Stimulated activated naive B cell treated with anti-CD40 and anti-IgM and Interleukin-4, amounts not matched to agents 10 μg/mL and 1 μg/mL and 100 μg/mL, for 72 hours (primary cell): Measurements from ENCODE around the gene DEGS1.
"Not testable (repeated sequence)": the region's sequence is repeated elsewhere in the genome, so short reads cannot be mapped to it uniquely, and the experiment has no call there.

ENCODE experiments used
- ATAC-seq, 2 donors: fragments of 150-1000 bp; cut with Tn5 transposase; replicated peaks; 2 replicates each; pipeline ENCODE4 v1.10.0; 2021; ENCODE audit warnings: moderate library complexity in 1 of 2
- DNase-seq: peaks from one replicate; pipeline ENCODE4 v3.0.0; 2021
- H3K27ac Mint-ChIP-seq: one replicate; pipeline ENCODE4 v1.8.0; 2022; ENCODE audit warnings: mild to moderate bottlenecking, mixed read lengths
- H3K27me3 Mint-ChIP-seq, 2 donors: one replicate each; pipeline ENCODE4 v1.8.0; 2022; ENCODE audit warnings: mixed read lengths in 2 of 2
- H3K36me3 Mint-ChIP-seq, 2 donors: one replicate each; pipeline ENCODE4 v1.8.0; 2022; ENCODE audit warnings: mixed read lengths in 2 of 2, mild to moderate bottlenecking in 1 of 2
- H3K4me1 Mint-ChIP-seq, 2 donors: one replicate each; pipeline ENCODE4 v1.8.0; 2022; ENCODE audit warnings: mixed read lengths in 2 of 2, mild to moderate bottlenecking in 1 of 2
- H3K4me3 Mint-ChIP-seq, 2 donors: one replicate each; pipeline ENCODE4 v1.8.0; 2022; ENCODE audit warnings: mild to moderate bottlenecking in 2 of 2, mixed read lengths in 2 of 2, moderate library complexity in 1 of 2
- H3K9me3 Mint-ChIP-seq, 2 donors: one replicate each; pipeline ENCODE4 v1.8.0; 2022; ENCODE audit warnings: mixed read lengths in 2 of 2, mild to moderate bottlenecking in 1 of 2

Gene DEGS1

DNA sequence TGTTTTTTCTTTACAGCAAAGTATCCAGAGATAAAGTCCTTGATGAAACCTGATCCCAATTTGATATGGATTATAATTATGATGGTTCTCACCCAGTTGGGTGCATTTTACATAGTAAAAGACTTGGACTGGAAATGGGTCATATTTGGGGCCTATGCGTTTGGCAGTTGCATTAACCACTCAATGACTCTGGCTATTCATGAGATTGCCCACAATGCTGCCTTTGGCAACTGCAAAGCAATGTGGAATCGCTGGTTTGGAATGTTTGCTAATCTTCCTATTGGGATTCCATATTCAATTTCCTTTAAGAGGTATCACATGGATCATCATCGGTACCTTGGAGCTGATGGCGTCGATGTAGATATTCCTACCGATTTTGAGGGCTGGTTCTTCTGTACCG, 6.5 kb downstream of the DEGS1 start:
- H3K27ac Mint-ChIP-seq, result peak overlapping the region; percentile 20
- H3K4me1 Mint-ChIP-seq, result peaks cover 19 to 40% of the 10 kb centered on the region in 2 donors
- no peak for ATAC-seq
- peaks cover 33 to 52% of the 10 kb centered on the region in 2 donors for H3K36me3 Mint-ChIP-seq
- H3K4me3 Mint-ChIP-seq, result no peak overlapping the region
- H3K27me3 Mint-ChIP-seq, result no peaks in the 10 kb centered on the region
- no peaks in the 10 kb centered on the region for H3K9me3 Mint-ChIP-seq
- DNase-seq, result no peak

DNA sequence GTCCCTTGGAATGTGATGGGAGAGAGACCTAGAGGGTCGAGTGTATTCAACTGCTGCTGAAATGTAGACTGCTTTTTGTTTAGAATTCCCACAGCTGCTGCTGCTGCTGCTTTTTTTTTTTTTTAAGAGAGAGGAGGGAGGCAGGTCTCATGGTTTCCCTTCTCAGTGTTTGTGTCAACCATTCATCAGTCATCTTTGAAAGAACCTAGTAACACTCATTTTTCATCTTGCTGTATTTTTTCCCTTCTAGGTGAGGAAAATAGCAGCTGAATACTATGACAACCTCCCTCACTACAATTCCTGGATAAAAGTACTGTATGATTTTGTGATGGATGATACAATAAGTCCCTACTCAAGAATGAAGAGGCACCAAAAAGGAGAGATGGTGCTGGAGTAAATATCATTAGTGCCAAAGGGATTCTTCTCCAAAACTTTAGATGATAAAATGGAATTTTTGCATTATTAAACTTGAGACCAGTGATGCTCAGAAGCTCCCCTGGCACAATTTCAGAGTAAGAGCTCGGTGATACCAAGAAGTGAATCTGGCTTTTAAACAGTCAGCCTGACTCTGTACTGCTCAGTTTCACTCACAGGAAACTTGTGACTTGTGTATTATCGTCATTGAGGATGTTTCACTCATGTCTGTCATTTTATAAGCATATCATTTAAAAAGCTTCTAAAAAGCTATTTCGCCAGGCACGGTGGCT, 9.2 kb downstream of the DEGS1 start:
- no peak overlapping the region for H3K4me3 Mint-ChIP-seq
- ATAC-seq (peak; percentile 80 to 86), DNase-seq (no peak)
- peaks cover 12 to 24% of the 10 kb centered on the region in 2 donors for H3K4me1 Mint-ChIP-seq
- H3K9me3 Mint-ChIP-seq, result no peaks in the 10 kb centered on the region
- peaks cover 25 to 38% of the 10 kb centered on the region in 2 donors for H3K36me3 Mint-ChIP-seq
- no peaks in the 10 kb centered on the region for H3K27me3 Mint-ChIP-seq
- H3K27ac Mint-ChIP-seq, result peak overlapping the region; percentile 31

DNA sequence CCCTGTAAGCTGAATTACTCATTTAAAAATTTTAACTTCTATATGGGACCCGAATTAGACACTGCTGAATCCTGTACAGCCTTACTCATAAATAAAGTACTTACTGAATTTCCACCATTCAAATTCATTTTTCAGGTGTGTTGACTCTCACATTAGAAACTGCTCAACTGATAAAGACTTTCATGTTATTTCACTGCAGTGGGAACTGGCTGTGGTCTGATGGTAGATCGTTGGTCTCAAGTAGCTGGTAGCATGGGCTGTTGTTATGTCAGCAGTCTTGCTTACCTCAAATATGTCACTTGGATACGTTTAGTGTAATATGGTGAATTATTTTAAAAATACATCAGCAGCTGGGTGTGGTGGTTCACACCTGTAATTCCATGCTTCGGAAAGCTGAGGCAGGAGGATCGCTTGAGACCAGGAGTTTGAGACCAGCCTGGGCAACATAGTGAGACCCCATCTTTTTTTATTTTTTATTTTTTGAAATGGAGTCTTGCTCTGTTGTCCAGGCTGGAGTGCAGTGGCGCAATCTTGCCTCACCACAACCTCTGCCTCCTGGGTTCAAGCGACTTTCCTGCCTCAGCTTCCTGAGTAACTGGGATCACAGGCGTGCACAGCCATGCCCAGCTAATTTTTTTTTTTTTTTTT, 10.4 kb downstream of the DEGS1 start:
- no peak for ATAC-seq
- Mint-ChIP-seq H3K27ac (no peak overlapping the region), H3K36me3 (peaks cover 25 to 36% of the 10 kb centered on the region in 2 donors)

DNA sequence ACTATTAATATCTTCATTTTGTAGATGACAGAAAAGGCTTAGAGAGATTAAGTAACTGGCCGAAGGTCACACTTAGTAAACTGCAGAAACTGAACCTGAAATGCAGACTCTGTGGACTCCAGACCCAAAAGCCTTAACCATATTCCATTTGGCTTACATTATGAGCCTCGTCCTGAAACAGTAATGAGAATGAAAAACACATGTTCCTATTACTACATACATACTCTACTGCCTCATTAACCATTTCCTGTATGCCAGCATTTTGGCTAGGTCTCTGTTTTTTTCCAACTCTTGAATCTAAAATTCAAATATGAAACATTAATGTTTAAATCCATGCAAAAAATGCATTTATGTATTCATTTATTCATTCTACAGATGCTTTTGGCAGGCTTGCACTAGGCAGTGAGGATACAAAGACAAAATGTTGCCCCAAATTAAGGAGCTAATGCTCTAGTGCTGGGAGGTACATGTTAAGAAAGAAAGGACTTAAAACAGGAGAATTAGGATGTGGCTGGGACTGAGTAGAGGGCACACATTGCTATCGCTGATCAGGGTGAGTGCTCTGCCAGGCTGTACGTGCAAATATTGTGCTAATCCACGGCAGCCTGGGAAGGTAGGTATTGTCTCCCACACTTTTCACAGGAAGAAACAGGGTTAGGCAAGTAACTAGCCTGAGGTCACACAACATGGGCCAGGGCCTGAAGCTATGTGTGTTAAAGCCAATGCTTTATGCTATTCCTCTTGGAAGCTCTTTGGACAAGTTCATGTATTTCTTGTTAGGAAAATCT, 14.0 kb downstream of the DEGS1 start:
- Mint-ChIP-seq H3K36me3 (peaks cover 21 to 27% of the 10 kb centered on the region in 2 donors), H3K27me3 (no peaks in the 10 kb centered on the region), H3K9me3 (no peaks in the 10 kb centered on the region), H3K4me3 (no peak overlapping the region), H3K4me1 (peaks cover 19 to 33% of the 10 kb centered on the region in 2 donors), H3K27ac (no peak overlapping the region)
- no peak for DNase-seq
- no peak for ATAC-seq

More for the DNA sequence above, 10.4 kb downstream of the DEGS1 start:
- H3K9me3 Mint-ChIP-seq, result no peaks in the 10 kb centered on the region
- no peak overlapping the region for H3K4me3 Mint-ChIP-seq
- no peak for DNase-seq
- no peaks in the 10 kb centered on the region for H3K27me3 Mint-ChIP-seq
- peaks cover 13 to 26% of the 10 kb centered on the region in 2 donors for H3K4me1 Mint-ChIP-seq

DNA sequence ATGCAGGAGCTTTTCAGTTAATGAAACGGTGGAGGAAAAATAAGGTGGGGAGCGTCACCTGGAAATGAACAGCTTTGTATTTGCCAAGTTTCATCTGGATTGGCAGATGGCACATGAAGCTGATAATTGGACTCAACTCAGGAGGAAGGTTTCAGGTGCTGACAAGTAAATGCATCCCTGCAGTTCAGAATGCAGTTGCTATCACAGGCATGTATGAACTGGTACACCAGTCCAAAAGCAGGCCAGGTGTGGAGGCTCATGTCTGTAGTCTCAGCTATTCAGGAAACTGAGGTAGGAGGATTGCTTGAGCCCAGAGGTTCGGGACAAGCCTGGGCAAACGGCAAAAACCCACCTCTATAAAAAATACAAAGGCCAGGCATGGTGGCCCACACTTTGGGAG, 15.5 kb downstream of the DEGS1 start:
- Mint-ChIP-seq H3K4me3 (no peak overlapping the region), H3K27me3 (no peaks in the 10 kb centered on the region), H3K36me3 (peaks cover 19 to 23% of the 10 kb centered on the region in 2 donors), H3K4me1 (peaks cover 22 to 37% of the 10 kb centered on the region in 2 donors), H3K9me3 (no peaks in the 10 kb centered on the region), H3K27ac (no peak overlapping the region)
- DNase-seq (no peak), ATAC-seq (no peak)

DNA sequence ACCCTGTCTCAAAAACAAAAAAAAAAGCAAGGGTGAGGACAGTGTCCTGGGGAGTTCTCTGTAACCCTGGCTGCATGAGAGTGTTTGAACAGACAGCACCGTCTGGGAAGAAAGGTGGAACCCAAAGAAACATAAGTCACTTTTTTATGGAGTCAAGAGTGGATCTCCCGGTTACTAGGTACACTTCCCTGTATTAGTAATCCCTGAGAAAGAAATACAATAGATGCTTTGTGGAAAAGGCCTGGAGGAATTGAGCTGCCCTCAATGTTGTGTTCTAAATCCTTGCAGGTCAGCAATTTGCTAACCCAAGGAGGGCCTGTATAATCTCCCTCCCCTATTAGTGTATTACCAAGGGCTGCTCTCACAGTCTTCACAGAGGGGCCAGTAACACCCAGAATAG, 16.6 kb downstream of the DEGS1 start:
- Mint-ChIP-seq H3K4me1 (peaks cover 28 to 45% of the 10 kb centered on the region in 2 donors), H3K4me3 (no peak overlapping the region), H3K27ac (no peak overlapping the region)

DNA sequence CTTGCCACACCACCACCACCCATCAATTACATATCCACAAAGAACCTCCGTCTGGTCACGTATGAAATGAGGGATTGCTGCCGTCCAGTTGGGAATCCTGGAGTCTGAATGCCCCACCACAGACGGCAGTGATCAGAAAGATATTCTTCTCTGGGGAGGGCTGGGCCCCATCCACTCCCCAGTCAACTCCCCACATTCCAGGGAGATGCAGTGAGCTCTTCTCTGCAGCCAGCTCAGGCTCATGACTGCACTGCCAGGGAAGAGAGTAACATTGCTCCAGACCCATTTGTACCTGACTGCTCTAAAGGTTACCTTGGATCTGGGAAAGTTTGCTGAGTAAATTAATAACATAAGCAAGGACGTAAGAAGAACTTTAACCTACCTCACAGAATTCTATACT, 18.3 kb downstream of the DEGS1 start:
- Mint-ChIP-seq H3K27ac (no peak overlapping the region), H3K36me3 (peaks cover 3 to 9% of the 10 kb centered on the region in 2 donors), H3K4me1 (peaks cover 34 to 48% of the 10 kb centered on the region in 2 donors), H3K4me3 (no peak overlapping the region), H3K9me3 (no peaks in the 10 kb centered on the region), H3K27me3 (no peaks in the 10 kb centered on the region)
- DNase-seq, result no peak
- ATAC-seq, result no peak

More for the DNA sequence above, 16.6 kb downstream of the DEGS1 start:
- DNase-seq (no peak), ATAC-seq (no peak)
- Mint-ChIP-seq H3K9me3 (no peaks in the 10 kb centered on the region), H3K27me3 (no peaks in the 10 kb centered on the region), H3K36me3 (peaks cover 13 to 15% of the 10 kb centered on the region in 2 donors)

DNA sequence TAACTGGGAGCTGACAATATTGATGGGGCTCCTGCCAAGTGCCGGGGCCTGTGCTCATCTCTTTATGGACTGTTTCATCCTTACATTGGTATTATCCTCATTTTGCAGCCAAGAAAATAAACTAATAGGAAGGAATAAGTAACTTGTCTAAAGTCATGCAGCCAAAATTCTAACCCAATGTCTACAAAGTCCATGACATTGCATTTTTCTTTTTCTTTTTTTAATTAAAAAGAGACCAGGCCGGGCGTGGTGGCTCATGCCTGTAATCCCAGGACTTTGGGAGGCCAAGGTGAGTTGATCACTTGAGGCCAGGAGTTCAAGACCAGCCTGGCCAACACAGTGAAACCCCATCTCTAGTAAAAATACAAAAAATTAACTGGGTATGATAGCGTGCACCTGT, 18.8 kb downstream of the DEGS1 start:
- Mint-ChIP-seq H3K36me3 (peaks cover 3 to 9% of the 10 kb centered on the region in 2 donors), H3K4me1 (peaks cover 34 to 48% of the 10 kb centered on the region in 2 donors), H3K27ac (no peak overlapping the region), H3K27me3 (no peaks in the 10 kb centered on the region), H3K4me3 (no peak overlapping the region), H3K9me3 (no peaks in the 10 kb centered on the region)
- DNase-seq, result no peak
- ATAC-seq, result no peak

DNA sequence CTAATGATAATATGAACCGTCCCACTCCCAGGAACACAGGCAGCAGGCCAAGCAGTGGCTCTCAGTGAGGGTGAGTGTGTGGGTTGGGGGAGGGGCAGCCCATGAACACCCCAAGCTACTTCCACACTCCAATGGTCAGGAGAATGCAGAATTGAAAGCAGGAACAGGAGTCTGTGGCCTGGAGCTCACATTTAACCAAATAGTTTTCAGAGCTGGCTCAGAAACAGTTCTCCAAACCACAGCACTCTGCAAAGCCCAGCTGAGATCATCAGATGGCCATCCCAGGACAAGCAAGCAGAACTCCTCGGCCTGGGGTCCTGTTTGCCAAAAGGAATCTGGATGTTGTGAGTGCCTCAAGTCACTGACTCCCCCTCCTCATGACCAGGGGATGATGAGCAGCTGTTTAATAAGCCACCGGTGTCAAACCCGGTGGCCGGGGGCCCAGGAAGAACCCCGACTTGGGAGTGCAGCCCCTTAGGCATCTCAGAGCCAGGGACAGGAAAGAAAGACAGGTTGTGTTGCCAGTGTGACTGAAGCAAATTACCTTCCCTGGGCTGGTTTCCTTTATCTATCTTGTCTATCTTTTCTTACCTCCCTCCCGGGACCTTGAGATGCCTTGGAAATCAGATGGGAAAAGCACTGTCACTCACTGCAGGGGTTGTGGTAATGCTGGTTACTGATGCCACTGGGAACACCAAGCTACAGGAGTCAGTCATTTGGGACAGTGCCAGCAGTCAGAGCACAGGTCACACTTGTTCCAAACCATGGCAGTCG, 20.4 kb downstream of the DEGS1 start:
- ATAC-seq (peak; percentile 87 to 91), DNase-seq (peak; percentile 69)
- H3K27me3 Mint-ChIP-seq, result no peaks in the 10 kb centered on the region
- H3K4me1 Mint-ChIP-seq, result peaks cover 34 to 44% of the 10 kb centered on the region in 2 donors
- no peaks in the 10 kb centered on the region for H3K9me3 Mint-ChIP-seq
- H3K27ac Mint-ChIP-seq, result peak overlapping the region; percentile 42
- H3K4me3 Mint-ChIP-seq, result peak overlapping the region; percentile 46 to 67
- H3K36me3 Mint-ChIP-seq, result peaks cover 3 to 6% of the 10 kb centered on the region in 2 donors

DNA sequence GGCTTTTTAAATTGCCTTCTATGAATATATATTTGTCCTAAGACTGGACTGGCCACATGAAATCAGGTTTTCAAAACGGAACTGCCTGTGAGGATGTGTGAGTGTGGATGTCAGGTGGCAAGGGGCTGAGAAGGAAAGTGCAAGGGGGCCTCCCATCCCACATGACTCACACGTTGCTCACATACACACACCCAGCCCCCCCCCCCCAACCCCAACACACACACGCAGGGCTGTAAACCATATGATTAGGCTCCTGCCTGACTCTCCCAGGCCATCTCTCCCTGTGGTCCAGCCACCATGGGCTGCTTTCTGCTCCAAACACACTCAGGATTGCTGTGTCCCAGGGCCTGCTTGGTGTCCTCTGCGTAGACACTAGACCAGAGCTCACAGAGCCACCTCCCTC, 22.4 kb downstream of the DEGS1 start:
- Mint-ChIP-seq H3K27ac (peak overlapping the region; percentile 92), H3K27me3 (no peaks in the 10 kb centered on the region), H3K36me3 (peaks cover 3 to 6% of the 10 kb centered on the region in 2 donors), H3K9me3 (no peaks in the 10 kb centered on the region), H3K4me1 (peaks cover 36 to 48% of the 10 kb centered on the region in 2 donors), H3K4me3 (peak overlapping the region; percentile 77 to 85)
- DNase-seq (peak; percentile 20), ATAC-seq (peak; percentile 60 to 63)

DNA sequence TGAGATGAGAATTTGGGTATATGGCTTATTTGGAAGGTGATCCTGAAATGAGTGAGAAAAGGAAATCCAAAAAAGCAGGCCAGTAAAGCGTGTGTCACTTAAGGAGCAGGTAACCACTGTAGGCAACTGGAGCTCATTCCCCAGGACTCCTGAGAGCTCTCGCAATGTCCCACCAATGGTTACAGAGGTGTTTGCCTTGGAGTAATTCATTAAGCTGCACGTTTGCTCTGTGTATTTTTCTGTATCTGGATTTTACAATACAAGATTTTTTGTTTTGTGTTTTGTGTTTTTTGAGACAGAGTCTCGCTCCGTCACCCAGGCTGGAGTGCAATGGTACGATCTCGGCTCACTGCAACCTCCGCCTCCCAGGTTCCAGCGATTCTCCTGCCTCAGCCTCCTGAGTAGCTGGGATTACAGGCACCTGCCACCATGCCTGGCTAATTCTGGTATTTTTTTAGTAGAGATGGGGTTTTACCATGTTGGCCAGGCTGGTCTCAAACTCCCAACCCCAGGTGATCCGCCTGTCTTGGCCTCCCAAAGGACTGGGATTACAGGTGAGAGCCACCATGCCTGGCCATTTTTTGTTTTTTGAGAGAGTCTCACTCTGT, 23.0 kb downstream of the DEGS1 start:
- ATAC-seq, H3K36me3 Mint-ChIP-seq: not testable (repeated sequence)
- H3K4me3 Mint-ChIP-seq, result peak overlapping the region; percentile 77 to 85

DNA sequence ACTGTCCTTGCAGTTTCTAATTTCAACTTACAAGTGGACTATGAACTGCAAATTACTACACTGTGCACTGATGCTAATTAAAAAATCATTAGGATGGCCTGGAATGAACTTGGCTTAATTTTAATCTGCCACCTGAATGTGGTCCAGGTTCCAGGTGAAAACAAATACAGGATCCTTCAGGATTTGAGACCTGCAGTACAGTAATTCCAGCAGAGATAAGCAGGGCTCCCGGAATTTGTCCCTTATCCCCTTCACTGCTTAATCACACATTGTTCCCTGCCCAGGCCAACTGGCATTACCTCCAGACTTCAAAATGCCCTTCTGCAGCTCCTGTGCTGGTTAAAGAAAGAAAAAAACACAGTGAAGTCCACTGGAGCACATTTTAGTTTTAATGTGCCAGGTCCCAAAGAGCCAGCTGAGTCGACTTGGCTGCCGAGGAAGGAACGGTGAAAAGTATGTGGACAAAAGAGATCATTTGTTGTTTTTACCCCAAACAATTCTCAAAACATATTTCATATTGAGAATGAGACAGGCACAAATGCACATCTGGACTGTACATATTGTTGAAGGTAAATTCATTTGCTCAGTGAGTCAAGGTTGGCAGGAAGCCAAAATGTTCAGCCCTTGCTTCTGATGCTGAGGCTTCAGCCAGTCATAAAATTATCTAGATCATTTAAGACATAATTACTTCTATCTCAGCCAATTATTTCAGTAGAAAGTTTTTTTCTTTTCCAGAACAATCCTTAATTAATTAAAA, 28.3 kb downstream of the DEGS1 start:
- H3K4me1 Mint-ChIP-seq, result peaks cover 14 to 32% of the 10 kb centered on the region in 2 donors
- no peaks in the 10 kb centered on the region for H3K27me3 Mint-ChIP-seq
- H3K9me3 Mint-ChIP-seq, result no peaks in the 10 kb centered on the region
- H3K4me3 Mint-ChIP-seq, result no peak overlapping the region
- no peak for DNase-seq
- H3K27ac Mint-ChIP-seq, result no peak overlapping the region
- ATAC-seq, result no peak
- H3K36me3 Mint-ChIP-seq, result no peaks in the 10 kb centered on the region

More for the DNA sequence above, 23.0 kb downstream of the DEGS1 start:
- DNase-seq, H3K27me3 Mint-ChIP-seq, H3K9me3 Mint-ChIP-seq: not testable (repeated sequence)
- peaks cover 36 to 50% of the 10 kb centered on the region in 2 donors for H3K4me1 Mint-ChIP-seq
- H3K27ac Mint-ChIP-seq, result peak overlapping the region; percentile 92

DNA sequence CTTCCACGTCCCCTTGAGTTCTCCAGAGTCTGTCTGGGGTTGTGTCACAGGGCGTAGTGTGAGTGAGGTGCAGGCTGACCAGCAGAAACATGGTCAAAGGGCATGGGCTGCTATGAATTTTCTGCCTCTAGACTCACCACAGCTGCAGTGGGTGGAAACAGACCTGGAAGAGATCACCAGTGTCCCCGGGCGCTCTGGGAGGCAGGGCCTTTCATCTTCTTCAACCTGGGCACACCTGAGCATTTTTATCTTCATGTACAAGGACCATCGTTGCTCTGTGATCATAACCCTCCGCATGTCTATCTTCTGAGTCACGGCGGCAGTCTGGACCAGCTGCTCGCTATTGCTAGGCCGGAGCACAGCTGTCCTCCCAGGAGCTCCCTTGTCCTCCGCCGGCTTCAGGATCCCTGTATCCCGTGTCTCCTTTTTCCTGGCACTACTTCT, 29.6 kb downstream of the DEGS1 start:
- Mint-ChIP-seq H3K9me3 (no peaks in the 10 kb centered on the region), H3K36me3 (no peaks in the 10 kb centered on the region), H3K27me3 (no peaks in the 10 kb centered on the region), H3K4me3 (no peak overlapping the region), H3K4me1 (peaks cover 12 to 33% of the 10 kb centered on the region in 2 donors), H3K27ac (no peak overlapping the region)
- ATAC-seq (no peak), DNase-seq (no peak)
